ENCODE measurements around the gene GTSF1L. TPM values are rescaled to one million over a fixed set of nuclear protein-coding genes. Genes with fewer than 3 reads are reported as not detected.
A peak's percentile ranks its signal among the peaks of the same experiment; 100 is the strongest.

Gene GTSF1L
- total RNA-seq, 1 experiment from 2014 or later = not detected

DNA sequence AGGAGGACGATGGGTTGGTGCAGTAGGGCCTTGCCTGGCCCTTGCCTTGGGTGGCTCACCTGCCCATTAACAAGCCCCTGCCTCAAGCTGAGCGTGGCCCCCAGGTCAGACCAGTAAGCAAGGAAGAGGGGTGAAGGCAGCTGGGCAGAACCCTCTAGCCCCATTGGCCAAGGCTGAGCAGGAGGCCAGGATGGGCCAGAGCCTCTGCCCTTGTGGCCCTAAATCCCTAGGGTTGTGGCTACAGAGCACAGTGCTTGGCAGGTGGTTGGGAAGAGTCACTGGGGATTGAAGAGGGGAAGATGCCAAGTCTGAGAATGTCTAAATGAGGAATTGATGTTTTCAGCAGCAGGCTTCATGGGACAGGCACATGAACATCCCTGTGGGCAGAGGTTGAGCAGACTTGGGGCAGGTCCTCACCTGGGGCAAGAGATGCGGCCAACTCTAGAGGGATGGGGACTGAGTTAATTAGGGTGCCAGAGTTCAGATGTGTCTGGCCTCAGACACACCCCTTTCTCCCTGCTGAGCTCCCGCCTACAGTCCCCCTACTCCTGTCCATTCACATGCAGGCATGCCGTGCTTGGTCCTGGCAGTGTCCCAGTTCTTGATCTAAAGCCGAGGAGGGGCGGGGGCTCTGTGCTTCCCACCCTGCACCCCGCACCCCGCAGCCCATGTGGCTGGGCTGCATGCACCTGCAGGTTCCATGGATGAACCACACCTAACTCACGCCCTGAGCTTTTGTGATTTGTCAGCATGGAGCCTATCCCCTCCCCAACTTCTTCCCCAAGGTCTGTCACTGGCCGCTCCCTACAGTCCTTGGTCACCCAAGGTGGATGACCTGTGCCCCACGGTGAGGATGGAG lies 9.8 kb downstream of the GTSF1L start:
- DNase-seq (ENCODE audit: low read depth) = no peak

DNA sequence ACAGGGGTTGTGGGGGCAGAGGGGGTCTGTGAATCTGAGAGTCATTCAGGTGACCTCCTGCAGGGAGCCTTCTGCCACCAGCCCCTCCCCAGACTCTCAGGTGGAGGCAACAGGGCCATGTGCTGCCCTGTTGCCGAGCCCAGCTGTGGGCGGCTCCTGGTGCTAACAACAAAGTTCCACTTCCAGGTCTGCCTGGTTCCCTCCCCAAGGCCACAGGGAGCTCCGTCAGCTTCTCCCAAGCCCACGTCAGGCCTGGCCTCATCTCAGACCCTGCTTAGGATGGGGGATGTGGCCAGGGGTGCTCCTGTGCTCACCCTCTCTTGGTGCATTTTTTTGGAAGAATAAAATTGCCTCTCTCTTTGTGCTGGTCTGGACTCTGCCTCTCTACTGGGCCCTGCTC lies 10.7 kb downstream of the GTSF1L start:
- DNase-seq (ENCODE audit: low read depth) = no peak

DNA sequence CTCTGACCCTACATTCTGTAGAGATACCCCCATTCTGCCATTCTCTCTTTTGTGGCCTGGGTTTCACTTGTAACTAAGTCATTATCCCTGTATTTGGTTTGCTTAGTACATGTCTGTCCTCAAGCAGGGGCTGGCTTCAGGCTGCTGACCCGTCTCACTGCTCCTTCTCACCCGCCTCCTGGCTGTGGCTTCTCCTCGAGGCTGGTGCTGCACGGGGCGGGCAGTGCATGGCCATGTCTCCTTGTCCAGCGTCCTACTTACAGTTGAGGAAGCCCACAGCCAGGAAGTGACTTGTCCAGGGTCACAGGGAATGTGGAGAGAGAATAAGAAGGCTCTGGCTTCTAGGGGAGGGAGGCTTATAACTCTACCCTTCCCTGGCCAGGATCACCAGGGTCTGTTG lies 11.3 kb downstream of the GTSF1L start:
- no peak for DNase-seq (ENCODE audit: low read depth)

DNA sequence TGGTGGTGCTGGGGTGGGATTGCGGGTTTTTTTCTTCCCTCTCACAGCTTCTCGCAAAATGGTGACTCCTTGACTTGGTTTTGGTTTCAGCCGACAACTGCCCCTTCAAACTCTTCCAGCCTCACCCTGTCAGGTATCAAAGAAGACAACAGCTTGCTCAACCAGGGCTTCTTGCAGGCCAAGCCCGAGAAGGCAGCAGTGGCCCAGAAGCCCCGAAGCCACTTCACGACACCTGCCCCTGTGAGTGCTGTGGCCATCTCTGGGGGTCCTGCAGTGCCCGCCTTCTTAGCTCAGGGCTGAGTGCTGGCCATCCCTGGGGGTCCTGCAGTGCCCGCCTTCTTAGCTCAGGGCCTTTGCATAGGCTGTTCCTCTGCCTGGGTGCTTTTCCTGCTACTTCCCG lies 11.8 kb downstream of the GTSF1L start:
- DNase-seq (ENCODE audit: low read depth) = no peak

DNA sequence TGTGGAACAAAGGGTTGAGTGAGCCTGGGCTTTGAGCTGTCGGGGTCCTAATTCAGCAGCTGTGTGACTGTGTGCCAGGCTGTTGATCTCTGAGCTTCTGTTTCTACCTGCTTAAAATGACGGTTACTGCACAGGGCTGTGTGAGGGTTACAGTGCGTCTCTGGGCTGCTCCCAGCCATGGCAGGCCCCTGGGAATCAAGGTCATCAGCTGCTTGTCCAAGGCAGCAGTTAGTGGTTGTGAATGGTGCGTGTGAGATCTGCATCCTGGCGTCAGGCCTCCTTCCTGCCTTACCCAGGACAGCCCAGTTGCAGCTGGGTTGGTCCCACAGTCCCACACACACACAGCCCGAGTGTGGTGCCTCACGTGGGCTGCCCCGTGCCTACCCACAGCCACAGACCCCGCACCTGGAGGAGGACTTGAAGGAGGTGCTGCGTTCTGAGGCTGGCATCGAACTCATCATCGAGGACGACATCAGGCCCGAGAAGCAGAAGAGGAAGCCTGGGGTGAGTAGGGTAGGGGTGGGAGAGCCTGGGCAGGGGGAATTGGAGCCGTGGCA lies 15.6 kb downstream of the GTSF1L start:
- no peak for DNase-seq (ENCODE audit: low read depth)

DNA sequence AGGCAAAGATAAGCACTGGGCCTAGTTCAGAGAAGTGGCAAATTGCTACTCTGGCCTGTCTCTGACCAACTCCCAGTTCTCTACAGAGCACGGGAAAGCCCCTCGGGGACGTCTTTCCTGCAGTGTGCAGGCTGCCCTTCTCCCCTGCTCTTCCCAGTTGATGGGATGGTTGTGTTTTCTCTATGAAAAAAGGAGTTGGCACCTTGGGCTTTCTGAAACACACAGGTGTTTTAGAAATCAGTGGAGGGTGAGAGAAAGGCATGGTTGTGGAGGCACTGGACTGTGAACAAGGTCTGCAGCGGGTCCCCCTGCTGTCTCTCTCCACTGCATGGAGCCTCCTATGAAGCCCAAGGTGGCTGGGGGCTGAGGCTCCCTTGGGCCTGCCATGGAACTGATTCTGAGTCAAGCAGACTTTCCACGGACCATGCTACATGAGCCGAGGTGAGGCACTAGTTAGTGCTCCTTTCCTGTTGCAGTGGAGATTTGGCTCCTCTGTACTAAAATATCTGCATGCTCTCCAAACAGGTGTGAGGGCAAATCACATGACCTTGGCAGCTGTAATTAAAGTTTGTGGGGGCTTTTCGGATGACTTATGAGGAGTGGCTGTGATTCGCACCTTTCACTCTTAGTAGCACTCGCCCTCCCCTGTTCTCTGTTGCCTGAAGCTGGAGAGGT lies 16.3 kb downstream of the GTSF1L start:
- no peak for DNase-seq (ENCODE audit: low read depth)

DNA sequence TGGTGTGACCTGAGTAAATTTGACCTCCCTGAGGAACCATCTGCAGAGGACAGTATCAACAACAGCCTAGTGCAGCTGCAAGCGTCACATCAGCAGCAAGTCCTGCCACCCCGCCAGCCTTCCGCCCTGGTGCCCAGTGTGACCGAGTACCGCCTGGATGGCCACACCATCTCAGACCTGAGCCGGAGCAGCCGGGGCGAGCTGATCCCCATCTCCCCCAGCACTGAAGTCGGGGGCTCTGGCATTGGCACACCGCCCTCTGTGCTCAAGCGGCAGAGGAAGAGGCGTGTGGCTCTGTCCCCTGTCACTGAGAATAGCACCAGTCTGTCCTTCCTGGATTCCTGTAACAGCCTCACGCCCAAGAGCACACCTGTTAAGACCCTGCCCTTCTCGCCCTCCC lies 24.3 kb downstream of the GTSF1L start:
- DNase-seq (ENCODE audit: low read depth) = no peak

DNA sequence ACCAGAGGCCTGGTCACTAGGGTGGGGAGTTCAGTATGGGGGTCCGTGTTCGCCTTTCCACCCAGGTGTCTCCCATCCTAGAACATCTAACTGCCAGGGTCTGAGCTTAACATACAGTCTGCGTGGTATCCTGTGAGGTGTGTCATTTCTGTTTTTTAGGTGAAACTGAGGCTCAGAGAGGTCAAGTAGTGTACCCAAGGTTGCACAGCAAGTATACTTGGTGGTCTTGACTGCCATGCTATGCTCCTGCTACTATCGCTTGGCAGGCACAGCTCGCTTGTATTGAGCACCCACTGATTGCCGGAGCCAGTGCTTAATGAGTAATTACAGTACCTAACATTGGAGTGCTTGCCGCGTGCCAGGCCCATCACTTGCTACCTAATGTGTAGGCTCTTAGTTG lies 26.2 kb downstream of the GTSF1L start:
- no peak for DNase-seq (ENCODE audit: low read depth)

DNA sequence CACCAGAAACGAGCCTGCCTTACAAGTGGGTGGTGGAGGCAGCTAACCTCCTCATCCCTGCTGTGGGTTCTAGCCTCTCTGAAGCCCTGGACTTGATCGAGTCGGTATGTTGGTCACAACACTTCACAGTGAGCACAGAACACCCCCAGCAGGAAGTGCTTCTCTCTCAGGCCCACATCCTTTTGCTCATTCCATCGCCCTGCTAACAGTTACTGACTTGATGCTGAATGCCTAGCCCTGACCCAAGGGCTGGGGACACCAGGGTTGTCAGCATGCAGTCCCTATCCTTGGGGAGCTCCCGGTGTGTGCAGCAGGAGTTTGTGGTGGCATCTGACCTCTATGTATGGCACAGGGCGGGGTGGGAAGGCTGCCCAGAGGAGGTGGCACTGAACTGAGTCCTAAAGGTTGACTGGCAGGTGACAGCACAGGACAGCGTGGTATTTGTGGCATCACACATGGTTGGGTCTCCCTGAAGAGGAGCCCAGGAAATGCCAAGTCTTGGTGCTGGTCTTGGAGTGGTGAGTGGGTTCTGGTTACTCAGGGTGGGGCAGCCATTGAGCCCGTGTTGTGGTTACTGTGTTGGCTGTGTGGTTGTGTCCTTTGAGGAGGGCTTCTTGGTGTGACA lies 26.7 kb downstream of the GTSF1L start:
- no peak for DNase-seq (ENCODE audit: low read depth)

DNA sequence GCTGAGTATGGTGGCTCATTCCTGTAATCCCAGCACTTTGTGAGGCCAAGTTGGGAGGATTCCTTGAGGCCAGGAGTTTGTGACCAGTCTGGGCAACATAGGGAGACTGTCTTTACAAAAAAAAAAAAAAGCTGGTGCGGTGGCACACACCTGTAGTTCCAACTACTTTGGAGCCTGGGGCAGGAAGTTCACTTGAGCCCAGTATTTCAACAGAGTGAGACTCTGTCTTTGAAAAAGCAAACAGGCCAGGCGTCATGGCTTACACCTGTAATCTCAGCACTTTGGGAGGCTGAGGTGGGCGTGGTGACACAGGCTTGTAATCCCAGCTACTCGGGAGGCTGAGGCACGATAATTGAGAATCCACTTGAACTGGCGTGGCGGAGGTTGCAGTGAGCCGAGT lies 31.2 kb downstream of the GTSF1L start:
- no peak for DNase-seq (ENCODE audit: low read depth)

DNA sequence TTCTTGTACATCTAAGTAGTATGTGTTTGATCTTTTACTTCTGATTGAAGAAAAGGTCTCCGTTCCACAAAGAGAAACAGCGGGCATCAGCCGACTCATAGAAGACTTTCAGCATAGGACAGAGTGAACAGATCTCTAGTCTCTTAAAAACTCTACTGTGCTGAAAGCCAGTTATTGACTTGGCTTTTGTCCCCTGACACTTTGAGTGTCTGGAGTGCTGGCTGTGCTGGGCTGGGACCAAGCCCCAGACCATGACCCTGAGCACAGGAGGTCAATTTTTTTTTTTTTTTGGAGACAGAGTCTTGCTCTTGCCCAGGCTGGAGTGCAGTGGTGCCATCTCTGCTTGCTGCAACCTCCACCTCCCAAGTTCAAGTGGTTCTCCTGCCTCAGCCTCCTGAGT lies 32.0 kb downstream of the GTSF1L start:
- no peak for DNase-seq (ENCODE audit: low read depth)

DNA sequence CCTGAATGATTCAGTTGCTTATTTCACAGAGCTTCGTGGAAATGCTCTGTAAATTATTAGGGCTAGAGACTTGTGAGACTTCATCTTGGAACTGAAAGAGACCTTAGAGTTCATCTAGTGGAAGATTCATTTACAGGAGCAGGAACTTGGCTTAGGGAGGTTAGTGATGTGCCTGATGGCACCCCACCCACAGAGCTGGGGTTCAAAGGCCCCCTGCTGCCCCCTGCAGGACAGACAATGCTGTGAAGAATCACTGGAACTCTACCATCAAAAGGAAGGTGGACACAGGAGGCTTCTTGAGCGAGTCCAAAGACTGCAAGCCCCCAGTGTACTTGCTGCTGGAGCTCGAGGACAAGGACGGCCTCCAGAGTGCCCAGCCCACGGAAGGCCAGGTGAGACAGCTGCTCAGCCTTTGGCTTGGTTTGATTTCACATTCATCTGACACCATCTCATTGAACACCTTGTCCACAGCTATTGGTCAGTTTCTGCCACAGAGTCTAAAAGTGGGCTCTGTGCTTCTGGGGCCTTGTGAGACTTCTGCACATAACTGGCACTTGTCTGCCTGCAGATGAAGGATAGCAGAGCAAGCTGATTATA lies 34.8 kb downstream of the GTSF1L start:
- DNase-seq (ENCODE audit: low read depth) = peak; percentile 60

DNA sequence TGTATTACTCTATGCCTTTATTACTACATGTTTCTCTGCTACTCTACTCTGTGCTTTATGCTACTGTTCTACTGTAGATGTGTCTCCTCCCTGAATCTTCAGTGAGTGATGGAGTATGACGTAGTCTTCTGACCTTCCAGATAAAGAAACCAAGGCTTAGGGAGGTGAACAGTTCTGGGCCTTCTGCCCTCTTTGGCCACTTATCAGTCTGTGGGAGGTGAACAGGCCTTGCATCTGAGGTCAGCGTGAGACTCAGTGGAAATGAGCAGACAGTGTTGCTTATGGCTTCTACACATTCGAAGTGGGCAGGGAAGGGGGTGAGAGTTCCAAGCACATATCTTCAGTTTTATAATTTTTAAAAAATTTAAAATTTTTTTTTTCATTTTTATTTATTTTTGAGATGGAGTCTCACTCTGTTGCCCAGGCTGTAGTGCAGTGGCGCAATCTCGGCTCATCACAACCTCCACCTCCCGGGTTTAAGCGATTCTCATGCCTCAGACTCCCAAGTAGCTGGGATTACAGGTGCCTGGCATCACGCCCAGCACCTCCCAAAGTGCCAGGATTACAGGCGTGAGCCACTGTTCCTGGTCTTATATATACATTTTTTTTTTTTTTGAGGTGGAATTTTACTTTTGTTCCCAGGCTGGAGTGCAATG lies 35.7 kb downstream of the GTSF1L start:
- DNase-seq (ENCODE audit: low read depth) = no peak

DNA sequence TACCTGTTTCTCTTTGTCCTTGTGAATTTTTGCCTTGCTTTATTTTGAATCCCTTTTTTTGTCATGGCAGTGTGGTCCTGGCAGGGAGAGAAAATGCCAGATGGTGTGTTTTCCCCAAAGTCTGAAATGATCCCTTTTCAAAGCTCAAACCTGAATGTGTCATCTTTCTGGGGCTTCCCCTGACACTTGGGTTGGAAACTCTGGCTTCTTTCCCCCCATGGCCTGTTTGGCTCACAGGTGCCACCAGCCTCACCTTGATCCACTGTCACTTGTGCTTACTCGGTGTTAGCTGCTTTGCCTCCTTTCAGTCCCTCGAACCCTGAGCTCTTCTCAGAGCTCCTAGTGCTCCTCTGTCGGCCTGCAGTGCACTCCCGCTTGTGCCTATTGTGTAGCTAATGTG lies 37.6 kb downstream of the GTSF1L start:
- DNase-seq (ENCODE audit: low read depth) = no peak

DNA sequence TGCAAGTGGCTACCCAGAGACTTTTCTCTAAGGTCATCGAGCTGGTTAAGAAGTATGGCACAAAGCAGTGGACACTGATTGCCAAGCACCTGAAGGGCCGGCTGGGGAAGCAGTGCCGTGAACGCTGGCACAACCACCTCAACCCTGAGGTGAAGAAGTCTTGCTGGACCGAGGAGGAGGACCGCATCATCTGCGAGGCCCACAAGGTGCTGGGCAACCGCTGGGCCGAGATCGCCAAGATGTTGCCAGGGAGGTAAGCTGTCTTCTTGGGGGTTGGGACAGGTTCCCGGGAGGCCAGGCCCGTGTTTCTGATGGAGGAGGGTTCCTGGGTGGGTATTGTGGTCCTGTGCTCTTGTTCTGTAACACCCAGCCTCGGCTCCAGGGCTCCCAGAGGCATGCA lies 40.0 kb downstream of the GTSF1L start:
- no peak for DNase-seq (ENCODE audit: low read depth)

DNA sequence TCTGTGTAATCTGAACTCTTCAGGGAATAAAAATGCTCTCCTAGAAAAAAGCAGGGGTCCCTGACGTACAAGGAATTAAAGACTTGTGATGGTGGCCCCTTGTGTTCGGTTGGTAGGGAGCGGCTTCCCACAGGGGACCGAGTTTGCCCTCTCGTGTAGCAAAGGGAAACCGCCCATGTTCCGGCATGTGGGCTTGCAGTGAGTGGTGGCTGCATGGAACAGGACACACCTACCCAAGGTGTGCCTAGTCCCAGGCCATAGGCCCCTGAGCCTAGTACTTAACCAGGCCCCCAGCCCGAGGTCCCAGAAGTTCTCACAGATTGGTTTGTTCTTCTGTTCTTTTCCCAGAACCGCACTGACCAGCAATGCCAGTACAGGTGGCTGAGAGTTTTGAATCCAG lies 44.4 kb downstream of the GTSF1L start:
- no peak for DNase-seq (ENCODE audit: low read depth)

DNA sequence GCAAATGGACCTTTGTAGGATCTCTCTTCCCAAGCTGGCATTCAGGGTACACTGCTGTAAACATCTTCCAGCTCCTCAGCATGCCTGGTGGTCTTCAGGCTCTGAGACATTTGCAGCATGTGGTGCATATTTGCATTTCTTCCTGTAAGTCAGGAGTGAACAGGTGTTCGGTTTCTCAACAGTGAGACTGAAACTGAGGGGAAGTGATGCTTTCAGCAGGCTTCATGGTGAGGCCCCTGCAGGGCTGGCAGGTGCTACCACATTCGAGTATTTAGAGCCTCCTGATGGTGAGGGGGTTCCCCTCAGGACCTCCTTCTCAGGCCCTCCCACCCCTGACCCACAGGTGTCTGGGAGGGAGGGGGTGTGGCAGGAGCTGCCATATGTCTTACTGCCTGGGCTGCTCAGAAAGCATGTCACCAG lies 44.8 kb downstream of the GTSF1L start:
- no peak for DNase-seq (ENCODE audit: low read depth)

DNA sequence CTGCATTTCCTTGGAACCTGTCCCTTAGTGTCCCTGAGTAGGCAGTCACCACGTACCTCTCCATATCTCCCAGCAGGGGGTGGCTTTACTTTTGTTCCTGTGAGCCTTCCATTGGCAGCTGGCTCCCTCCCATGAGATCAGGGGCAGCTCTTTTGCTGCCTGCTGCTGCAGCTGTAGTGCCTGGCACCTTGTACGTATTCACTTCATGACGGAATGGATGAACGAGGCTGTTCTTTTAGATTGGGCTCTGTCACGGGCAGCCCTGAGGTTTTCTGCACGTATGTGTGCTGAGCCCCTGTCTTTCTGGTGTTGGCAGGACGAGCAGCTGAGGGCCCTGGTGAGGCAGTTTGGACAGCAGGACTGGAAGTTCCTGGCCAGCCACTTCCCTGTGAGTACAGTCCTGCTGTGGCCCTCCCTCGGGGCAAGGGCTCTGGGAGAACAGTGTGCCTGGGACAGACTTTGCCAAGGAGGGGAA lies 45.3 kb downstream of the GTSF1L start:
- no peak for DNase-seq (ENCODE audit: low read depth)

DNA sequence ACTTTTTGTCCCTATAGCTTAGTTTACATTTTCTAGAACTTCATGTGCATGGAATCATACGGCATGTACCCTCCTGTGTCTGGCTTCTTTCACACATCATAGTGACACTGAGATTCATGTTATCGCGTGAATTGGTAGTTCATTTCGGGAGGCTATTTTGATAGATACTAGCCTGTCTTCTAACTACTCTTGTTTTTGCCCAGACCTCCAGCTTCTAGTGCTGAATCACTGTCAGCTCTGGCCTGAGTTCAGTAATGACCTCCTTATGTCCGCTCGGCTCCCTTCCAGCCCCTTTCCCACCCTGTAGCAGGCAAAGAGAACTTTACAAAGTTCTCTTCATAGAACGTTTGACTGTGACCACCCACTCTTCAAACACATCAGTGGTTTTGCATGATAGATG lies 45.8 kb downstream of the GTSF1L start:
- no peak for DNase-seq (ENCODE audit: low read depth)

DNA sequence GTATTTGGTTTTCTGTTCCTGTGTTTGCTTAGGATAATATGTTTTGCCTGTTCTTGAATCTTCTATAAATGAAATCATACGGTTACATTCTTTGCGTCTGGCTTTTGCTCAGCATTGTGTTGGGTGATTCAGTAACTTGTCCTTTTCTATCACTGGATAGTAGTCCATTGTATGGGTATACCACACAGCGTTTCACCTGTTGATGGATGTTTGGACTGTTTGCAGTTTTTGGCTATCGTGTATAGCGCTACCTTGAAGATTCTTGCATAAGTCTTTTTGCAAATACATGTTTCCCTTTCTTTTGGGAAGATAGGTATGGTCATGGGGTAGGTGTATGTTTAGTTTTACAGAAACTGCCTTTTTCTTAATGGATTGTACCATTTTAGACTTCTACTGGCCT lies 50.4 kb downstream of the GTSF1L start:
- DNase-seq (ENCODE audit: low read depth) = no peak

All from RPMI7951 (cell line).